ENCODE measurements around the gene CLTCL1.
A peak's percentile ranks its signal among the peaks of the same experiment; 100 is the strongest.
"Not testable (repeated sequence)": the region's sequence is repeated elsewhere in the genome, so short reads cannot be mapped to it uniquely, and the experiment has no call there.

The CLTCL1 gene

GRCh38 chr22:19290400-19291217 is 910 bp downstream of the CLTCL1 start:
- DNase-seq, result peak; percentile 5

DNA sequence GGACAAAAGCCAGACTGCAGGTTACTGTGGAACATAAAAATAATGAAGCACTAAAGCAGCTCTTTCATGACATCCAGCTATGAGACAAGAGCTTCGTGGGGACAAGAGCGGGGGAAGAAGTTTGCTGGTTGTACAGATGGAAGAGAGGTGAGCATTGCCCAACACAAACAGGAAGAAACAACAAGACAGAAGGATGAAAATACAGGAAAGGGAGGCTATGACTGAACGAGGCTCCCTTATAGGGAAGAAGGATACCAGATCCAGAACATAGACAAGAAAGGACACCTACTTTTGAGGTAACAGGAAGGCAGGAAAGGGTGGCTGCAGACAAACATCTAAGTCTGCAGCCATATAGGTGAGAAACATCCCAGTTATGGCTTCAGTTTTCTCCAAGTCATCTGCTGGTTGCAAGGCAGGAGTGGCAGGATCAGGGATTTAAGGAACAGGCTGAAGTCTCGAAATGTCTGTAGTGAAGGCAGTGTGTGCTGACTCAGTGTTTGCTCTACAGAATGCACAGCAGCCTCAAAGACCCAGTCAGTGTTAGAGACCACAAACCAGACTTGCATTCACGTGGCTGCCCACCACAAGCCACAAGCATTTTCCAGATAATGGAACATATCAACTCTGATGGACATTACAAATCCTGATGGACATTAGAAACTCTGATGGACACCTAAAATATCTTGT is 1.9 kb downstream of the CLTCL1 start:
- DNase-seq, result peak; percentile 20

DNA sequence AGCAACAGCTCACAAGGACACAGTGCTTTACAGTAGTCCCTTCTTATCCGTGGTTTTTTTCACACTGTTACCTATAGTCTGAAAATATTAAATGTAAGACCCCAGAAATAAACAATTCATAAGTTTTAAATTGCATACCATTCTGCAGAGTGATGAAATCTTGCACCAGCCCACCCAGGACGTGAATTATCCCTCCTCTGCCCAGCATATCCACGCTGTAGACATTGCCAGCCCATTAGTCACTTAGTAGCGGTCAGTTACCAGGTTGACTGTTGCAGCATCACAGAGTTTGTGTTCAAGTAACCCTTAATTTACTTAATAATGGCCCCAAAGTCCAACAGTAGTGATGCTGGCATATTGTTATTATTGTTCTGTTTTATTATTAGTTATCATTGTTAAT is 3.6 kb downstream of the CLTCL1 start:
- DNase-seq, result no peak

DNA sequence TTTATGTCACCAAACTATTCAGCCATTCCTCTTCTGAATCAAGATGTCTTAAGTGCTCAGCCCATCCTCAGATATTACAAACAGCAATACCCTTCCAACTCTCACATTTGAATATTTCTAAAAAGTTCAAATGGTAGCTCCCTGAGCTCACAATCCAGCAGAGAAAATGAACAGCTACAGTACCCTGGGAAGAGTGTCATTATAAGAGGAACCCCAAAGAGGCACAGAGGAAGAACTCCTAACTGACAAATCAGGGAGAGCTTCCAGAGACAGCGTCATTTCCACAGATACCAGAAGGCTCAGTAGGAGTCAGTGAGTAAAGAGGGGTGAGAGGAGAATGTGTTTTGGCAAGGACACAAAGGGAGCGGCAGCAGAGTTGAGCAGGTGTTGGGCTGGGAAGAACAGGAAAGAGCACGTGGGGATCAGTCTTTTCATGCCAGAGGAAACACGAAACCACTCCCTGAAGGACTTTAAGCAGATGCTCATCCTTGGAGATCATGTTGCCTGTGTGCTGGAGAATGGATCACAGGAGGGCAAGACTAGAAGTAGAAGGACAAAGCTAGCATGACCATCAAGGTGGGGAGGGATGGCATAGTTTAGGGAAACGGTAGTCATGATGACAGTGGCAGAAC is 4.3 kb downstream of the CLTCL1 start:
- no peak for DNase-seq

GRCh38 chr22:19285831-19286230 is 5.7 kb downstream of the CLTCL1 start:
- DNase-seq, result no peak

DNA sequence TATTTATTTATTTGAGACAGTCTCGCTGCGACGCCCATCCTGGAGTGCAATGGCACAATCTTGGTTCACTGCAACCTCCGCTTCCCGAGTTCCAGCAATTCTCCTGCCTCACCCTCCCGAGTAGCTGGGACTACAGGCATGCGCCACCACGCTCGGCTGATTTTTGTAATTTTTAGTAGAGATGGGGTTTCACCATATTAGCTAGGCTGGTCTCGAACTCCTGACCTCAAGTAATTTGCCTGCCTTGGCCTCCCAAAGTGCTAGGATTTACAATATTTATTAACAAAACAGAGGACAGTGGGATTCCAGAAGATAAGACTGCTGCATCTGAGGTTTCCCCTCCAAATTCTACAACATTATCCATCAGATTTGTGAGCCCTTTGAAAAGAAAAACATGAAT is 12.4 kb downstream of the CLTCL1 start:
- DNase-seq, result not testable (repeated sequence)

DNA sequence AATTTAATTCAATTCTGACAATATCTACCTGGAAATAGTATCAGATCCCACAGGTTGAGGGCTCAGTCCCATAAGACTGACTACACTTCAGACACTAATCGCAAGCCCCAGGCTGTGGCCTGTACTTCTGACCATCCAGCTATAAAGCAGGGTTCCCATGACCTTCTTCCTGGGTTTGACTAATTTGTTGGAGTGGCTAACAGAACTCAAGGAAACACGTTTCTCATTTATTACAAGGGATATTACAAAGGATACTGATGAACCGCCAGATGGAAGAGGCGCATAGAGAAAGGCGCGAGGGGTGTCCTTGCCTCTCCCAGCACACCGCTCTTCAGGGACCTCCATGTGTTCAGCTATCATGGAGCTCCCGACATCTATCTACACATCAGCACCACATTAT is 13.7 kb downstream of the CLTCL1 start:
- DNase-seq, result no peak

- no peak for DNase-seq
Observed at GRCh38 chr22:19275919-19276600, 15.5 kb downstream of the CLTCL1 start.

GRCh38 chr22:19275513-19275912 is 16.0 kb downstream of the CLTCL1 start:
- no peak for DNase-seq

GRCh38 chr22:19275104-19275503 is 16.4 kb downstream of the CLTCL1 start:
- DNase-seq, result no peak

DNA sequence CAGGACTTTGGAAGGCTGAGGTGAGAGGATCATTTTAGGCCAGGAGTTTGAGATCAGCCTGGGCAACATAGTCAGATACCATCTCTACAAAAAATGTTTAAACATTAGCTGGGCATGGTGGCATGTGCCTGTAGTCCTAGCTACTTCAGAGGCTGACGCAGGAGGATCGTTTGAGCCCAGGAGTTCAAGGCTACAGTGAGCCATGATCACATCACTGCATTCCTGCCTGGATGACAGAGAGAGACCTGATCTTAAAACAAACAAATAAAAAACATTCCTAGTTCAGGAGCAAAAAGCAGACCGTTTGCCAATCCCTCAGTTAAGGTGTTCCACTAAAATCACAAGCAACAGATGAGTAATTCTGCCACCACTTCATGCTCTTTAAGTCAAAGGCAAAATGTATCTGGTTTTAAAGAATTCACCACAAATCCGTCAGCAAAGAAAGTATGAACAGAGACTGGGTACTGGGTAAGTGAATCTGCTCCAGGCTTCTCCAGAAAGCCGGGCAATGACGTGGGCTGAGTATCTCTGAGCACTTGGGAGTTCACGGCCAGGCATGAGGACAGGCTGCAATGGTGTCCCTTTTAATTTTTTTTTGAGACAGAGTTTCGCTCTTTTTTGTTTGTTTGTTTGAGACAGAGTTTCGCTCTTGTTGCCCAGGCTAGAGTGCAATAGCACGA is 19.5 kb downstream of the CLTCL1 start:
- DNase-seq, result no peak

DNA sequence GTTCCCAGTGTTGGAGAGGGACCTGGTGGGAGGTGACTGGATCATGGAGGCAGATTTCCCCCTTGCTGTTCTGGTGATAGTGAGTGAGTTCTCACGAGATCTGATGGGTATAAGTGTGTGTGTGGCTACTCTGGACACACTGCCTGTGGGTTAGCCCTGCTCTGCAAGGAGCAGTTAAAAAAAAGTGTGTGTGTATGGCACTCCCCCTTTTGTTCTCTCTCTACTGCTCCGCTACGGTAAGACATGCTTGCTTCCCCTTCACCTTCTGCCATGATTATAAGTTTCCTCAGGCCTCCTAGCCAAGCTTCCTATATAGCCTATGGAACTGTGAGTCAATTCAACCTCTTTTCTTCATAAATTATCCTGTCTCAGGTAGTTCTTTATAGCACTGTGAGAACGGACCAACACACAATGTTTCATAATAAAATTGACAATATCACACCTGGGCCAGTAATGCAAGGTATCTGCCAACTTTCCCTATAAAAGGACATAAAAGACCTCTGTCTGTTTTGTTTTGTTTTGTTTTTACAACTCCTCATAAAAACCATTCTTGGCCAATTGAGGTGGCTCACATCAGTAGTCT is 20.2 kb downstream of the CLTCL1 start:
- no peak for DNase-seq

DNA sequence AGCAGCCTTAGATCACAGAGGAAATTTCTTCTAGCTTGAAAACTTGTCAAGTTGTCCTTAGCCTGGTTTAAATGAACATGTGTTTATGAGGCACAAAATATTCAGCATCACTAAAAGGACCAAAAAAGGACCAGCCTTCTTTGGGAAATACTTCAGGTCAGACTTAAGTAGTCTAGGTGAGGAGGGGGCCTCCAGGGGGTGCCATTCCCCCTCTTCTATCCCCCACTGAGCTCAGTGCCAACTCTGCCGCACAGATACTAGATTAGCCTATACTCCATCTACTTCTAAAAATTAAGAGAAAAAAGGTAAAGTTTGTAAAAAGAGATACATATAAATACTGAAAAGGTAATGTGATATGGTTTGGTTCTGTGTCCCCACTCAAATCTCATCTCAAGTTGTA is 20.6 kb downstream of the CLTCL1 start:
- DNase-seq, result no peak

- no peak for DNase-seq
Observed at GRCh38 chr22:19266547-19267086, 24.9 kb downstream of the CLTCL1 start.

DNA sequence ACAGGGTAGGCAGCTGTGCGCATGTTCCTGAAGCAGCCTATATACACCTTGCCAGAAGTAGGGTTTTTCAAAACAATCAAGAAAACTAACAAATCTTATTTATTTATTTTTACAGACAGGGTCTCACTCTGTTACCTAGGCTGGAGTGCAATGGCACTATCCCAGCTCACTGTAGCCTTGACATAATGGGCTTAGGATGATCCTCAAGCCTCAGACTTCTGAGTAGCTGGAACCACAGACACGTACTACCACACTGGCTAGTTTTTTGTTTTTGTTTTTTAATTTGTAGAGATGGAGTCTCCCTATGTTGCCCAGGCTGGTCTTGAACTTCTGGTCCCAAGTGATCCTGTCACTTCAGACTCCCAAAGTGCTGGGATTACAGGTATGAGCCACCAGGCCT is 25.7 kb downstream of the CLTCL1 start:
- no peak for DNase-seq

GRCh38 chr22:19260804-19261203 is 30.7 kb downstream of the CLTCL1 start:
- DNase-seq, result no peak

- DNase-seq, result no peak
Observed at GRCh38 chr22:19260194-19260593, 31.3 kb downstream of the CLTCL1 start.

DNA sequence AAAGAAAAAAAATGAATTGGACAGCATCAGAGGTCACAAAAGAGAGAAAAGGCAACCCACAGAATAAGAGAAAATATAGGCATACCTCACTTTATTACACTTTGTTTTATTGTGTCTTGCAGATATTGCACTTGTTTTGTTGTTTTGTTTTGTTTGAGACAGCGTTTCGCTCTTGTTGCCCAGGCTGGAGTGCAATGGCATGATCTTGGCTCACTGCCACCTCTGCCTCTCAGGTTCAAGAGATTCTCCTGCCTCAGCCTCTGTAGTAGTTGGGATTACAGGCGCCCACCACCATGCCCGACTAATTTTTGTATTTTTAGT is 32.6 kb downstream of the CLTCL1 start:
- DNase-seq, result not testable (repeated sequence)

DNA sequence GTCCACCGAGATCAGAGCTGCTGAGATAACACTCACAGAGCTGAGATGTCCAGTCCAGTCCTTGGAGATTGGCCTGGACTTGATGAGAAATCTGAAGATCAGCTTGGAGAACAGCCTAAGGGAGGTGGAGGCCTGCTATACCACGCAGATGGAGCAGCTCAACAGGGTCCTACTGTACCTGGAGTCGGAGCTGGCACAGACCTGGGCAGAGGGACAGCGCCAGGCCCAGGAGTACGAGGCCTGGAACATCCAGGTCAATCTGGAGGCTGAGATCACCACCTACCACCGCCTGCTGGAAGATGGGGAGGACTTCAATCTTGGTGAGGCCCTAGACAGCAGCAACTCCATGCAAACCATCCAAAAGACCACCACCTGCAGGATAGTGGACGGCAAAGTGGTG is 33.1 kb downstream of the CLTCL1 start:
- no peak for DNase-seq

DNA sequence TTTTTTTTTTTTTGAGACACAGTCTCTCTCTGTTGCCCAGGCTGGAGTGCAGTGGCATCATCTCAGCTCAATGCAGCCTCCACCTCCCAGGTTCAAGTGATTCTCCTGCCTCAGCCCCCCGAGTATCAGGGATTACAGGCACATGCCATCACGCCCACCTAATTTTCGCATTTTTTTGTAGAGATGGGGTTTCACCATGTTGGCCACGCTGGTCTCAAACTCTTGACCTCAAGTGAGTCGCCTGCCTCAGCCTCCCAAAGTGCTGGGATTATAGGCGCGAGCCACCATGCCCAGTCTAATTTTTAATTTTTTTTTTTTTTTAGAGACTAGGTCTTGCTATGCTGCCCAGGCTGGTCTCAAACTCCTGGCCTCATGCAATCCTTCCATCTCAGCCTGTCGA is 35.2 kb downstream of the CLTCL1 start:
- not testable (repeated sequence) for DNase-seq

DNA sequence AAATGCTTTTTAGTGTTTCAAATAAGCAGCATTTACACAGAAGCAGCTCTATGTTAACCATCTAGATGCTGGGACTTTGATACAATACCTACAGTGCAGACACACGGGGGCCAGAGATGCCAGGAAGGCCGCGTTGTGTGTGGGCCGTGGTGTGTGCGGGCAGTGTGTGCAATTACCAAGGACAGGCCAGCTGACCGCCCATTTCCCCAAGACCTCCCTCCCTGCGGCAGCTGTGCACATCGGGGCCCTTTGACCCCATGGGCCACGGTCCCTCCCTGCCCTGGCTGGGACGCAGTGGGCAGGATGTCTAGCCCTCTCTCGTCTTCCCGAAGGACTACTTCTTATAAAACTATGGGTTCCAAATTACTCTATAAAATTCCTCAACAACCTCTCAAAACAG is 38.4 kb downstream of the CLTCL1 start:
- no peak for DNase-seq

GRCh38 chr22:19244600-19245352 is 46.7 kb downstream of the CLTCL1 start:
- DNase-seq, result no peak
